Lung (tissue), 12 donors: Measurements from ENCODE around the gene FOXO6. TPM values are rescaled to one million over a fixed set of nuclear protein-coding genes. Genes with fewer than 3 reads are reported as not detected.

ENCODE experiments used
- ATAC-seq: fragments of 200-7000 bp; cut with Tn5 transposase; one replicate; pipeline ENCODE4 v1.9.1; 2020; ENCODE audit warnings: moderate number of reproducible peaks; ENCODE audit not compliant: insufficient read depth, low FRiP score
- DNase-seq, 3 donors: peaks; one replicate each; pipeline ENCODE4 v3.0.0-alpha.2; 2013 to 2017
- H3K27ac ChIP-seq, 2 donors: one replicate each; pipeline ENCODE4 v1.5.1; 2013; ENCODE audit warnings: mild to moderate bottlenecking in 2 of 2, moderate library complexity in 2 of 2, control low read depth in 1 of 2, inconsistent platforms in 1 of 2, low read depth in 1 of 2, low read length in 1 of 2
- H3K27me3 ChIP-seq, 3 donors: one replicate each; pipeline ENCODE4 v1.5.1; 2013; ENCODE audit warnings: low read length in 2 of 3; ENCODE audit not compliant: control insufficient read depth in 3 of 3, insufficient read depth in 3 of 3
- H3K36me3 ChIP-seq, 4 donors: one replicate each; pipeline ENCODE4 v1.5.1; 2013; ENCODE audit warnings: low read length in 4 of 4, mild to moderate bottlenecking in 1 of 4, moderate library complexity in 1 of 4; ENCODE audit not compliant: control insufficient read depth in 4 of 4, insufficient read depth in 4 of 4
- H3K4me1 ChIP-seq, 5 donors: one replicate each; pipeline ENCODE4 v1.5.1; 2013; ENCODE audit warnings: low read length in 5 of 5, mild to moderate bottlenecking in 2 of 5, moderate library complexity in 1 of 5; ENCODE audit not compliant: control insufficient read depth in 5 of 5, insufficient read depth in 5 of 5
- H3K4me3 ChIP-seq: one replicate; pipeline ENCODE4 v1.5.1; 2013; ENCODE audit warnings: mild to moderate bottlenecking, control low read depth, moderate library complexity
- H3K9ac ChIP-seq, 2 donors: one replicate each; pipeline ENCODE4 v1.5.1; 2013; ENCODE audit warnings: low read length in 2 of 2, control low read depth in 1 of 2; ENCODE audit not compliant: insufficient read depth in 1 of 2
- H3K9me3 ChIP-seq, 4 donors: one replicate each; pipeline ENCODE4 v1.5.1; 2013; ENCODE audit warnings: low read length in 3 of 4, mild to moderate bottlenecking in 1 of 4, moderate library complexity in 1 of 4; ENCODE audit not compliant: control insufficient read depth in 4 of 4, insufficient read depth in 3 of 4
- CTCF ChIP-seq: IDR thresholded peaks from 2 replicates; pipeline ENCODE4 v1.5.1; 2012; ENCODE audit warnings: mild to moderate bottlenecking; ENCODE audit errors: control extremely low read depth, extremely low read depth
- WGBS, 2 donors: extraction: QIAGEN DNeasy Blood & Tissue Kit; methylation state at CpG; one replicate each; pipeline ENCODE4 v1.1.7; 2013; 5-methylcytosine and 5-hydroxymethylcytosine counted together
- polyA plus RNA-seq, 2 donors: library from polyadenylated mRNA; stranded (reverse); fragments of 200-250 nt; gene quantifications; one replicate each; pipeline ENCODE4 v1.2.1, GENCODE V29; 2013
- total RNA-seq, 2 donors: library from RNA; depleted of rRNA in 1 of 2; stranded (reverse); fragments of >200 nt in 1 of 2; gene quantifications; one replicate each; pipeline ENCODE4 v1.2.1, GENCODE V29; 2014 to 2021
- donor health status: control.
- donor health status: control.
- donor health status: Bipolar disorder and iron deficiency.
- donor health status: healthy.
- donor health status: DM: yes; HTN: yes; CAD: no.

The FOXO6 gene
- total and polyA plus RNA-seq, 4 donors, result 0.22 to 2.9 (median 0.86) TPM

DNA sequence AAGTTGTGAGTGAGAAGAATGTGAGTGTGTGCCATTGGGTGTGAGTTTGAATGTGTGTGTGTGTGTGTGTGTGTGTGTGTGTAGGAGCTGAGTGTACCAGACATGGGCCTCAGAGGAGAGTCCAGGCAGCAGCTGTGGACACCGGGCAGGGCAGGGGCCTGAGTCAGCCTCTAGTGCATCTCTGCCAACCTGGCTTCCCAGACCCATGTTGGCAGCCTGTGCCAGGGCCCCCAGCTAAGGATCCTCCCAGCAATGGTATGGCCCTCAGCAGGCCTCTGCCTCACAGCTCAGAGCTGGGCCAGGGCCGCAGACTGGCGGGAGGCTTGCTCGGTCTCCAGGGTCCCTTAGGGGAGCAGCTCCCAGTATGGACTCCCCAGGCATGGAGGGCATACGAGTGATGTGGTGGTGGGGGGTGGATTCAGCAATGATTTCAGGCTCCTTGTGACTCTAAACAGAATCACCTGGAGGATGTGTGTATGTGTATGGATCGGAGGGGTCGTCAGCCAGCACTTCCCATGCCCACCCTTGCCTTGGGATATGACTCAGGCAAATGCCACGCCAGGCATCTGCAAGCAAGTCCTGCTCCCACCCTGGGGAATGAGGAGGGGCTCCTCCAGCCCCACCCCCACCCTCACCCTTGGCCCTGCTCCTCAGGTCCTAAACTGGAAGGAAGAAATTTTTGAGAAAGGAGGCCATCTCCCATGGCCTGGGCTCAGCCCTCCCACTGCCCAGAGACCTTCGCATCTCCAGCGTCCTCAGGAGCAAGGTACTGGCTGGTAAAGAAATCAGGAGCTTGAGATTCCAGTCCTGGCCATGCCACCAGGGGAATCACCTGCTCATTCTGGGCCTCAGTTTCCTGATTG lies 1.8 kb upstream of the FOXO6 start:
- ATAC-seq, result no peak
- no peak overlapping the region for H3K9ac ChIP-seq
- H3K27ac ChIP-seq, result peak overlapping the region in 1 of 2 donors; percentile 37
- no peak for DNase-seq
- peaks cover 0 to 16% (median 8%) of the 10 kb centered on the region in 3 donors for H3K27me3 ChIP-seq
- H3K4me3 ChIP-seq, result no peak overlapping the region
- peaks cover 4 to 35% (median 6%) of the 10 kb centered on the region in 5 donors for H3K4me1 ChIP-seq
- WGBS, 2 donors, result 92 to 97% methylated on average over 10 of the region's 10 CpGs
- no peaks in the 10 kb centered on the region for H3K36me3 ChIP-seq
- TF ChIP-seq CTCF, result no peak
- H3K9me3 ChIP-seq, result no peaks in the 10 kb centered on the region

GRCh38 chr1:41360074-41360785 lies 1.0 kb upstream of the FOXO6 start:
- no peak for TF ChIP-seq CTCF
- Histone ChIP-seq H3K9me3 (no peaks in the 10 kb centered on the region), H3K36me3 (no peaks in the 10 kb centered on the region), H3K27ac (no peak overlapping the region), H3K9ac (no peak overlapping the region), H3K4me1 (peaks cover 4 to 35% (median 6%) of the 10 kb centered on the region in 5 donors), H3K4me3 (no peak overlapping the region), H3K27me3 (peaks cover 0 to 16% (median 8%) of the 10 kb centered on the region in 3 donors)
- ATAC-seq, result no peak
- WGBS, 2 donors, result 77 to 82% methylated on average over 12 of the region's 12 CpGs
- no peak for DNase-seq

DNA sequence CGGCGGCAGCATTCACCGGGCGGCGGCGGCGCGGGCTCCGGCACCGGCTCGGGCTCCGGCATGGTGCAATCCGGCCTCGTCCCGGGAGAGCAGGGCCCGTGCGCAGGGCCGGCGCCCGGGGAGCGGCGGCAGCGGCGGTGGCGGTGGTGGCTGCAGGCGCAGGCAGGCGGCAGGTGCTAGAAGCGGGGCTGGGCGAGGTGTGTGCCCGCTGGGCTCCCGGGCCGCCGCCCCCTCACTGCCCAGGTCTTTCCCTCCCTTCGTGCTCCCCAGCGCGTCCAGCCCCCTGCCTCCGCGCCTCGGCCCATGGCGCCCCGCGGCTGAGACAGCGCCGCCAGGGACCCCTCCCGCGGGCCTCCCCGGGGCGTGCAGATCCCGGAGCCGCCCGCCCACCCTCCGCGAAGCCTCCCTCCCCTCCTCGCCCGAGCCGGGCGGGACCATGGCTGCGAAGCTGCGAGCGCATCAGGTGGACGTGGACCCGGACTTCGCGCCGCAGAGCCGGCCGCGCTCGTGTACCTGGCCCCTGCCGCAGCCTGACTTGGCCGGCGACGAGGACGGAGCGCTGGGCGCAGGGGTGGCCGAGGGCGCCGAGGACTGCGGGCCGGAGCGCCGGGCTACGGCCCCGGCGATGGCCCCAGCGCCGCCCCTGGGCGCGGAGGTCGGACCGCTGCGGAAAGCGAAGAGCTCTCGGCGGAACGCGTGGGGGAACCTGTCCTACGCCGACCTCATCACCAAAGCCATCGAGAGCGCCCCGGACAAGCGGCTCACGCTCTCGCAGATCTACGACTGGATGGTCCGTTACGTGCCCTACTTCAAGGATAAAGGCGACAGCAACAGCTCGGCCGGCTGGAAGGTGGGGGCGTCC lies 492 bp downstream of the FOXO6 start:
- no peak overlapping the region for H3K27ac ChIP-seq
- TF ChIP-seq CTCF, result no peak
- ATAC-seq (no peak), DNase-seq (peak in 1 of 3 donors; percentile 37)
- no peak overlapping the region for H3K9ac ChIP-seq
- no peak overlapping the region for H3K4me3 ChIP-seq
- H3K9me3 ChIP-seq, result no peaks in the 10 kb centered on the region
- 0 to 1% methylated on average over 69 to 113 of the region's 113 CpGs for WGBS, 2 donors
- peaks cover 4 to 48% (median 6%) of the 10 kb centered on the region in 5 donors for H3K4me1 ChIP-seq
- peaks cover 0 to 16% (median 8%) of the 10 kb centered on the region in 3 donors for H3K27me3 ChIP-seq
- no peaks in the 10 kb centered on the region for H3K36me3 ChIP-seq
